HEK293 (cell line): ENCODE data around the gene PAQR6.

Experiments used
- BCL11A ChIP-seq: fragments of 450-650 bp; formaldehyde crosslinking; IDR thresholded peaks from 2 replicates; pipeline ENCODE4 v1.5.1; 2016; ENCODE audit warnings: low read depth, missing biosample characterization, missing genetic modification characterization
- CTCF ChIP-seq: fragments of 450-650 bp; formaldehyde crosslinking; IDR thresholded peaks from 2 replicates; pipeline ENCODE4 v1.5.1; 2016; ENCODE audit warnings: missing biosample characterization, missing genetic modification characterization
- PATZ1 ChIP-seq: fragments of 450-650 bp; formaldehyde crosslinking; IDR thresholded peaks from 2 replicates; pipeline ENCODE4 v1.5.1; 2016; ENCODE audit warnings: missing biosample characterization, missing genetic modification characterization
- ZNF146 ChIP-seq: fragments of 450-650 bp; formaldehyde crosslinking; IDR thresholded peaks from 2 replicates; pipeline ENCODE4 v1.5.1; 2016; ENCODE audit warnings: missing biosample characterization, missing genetic modification characterization
- ZNF202 ChIP-seq: fragments of 450-650 bp; formaldehyde crosslinking; IDR thresholded peaks from 2 replicates; pipeline ENCODE4 v1.5.1; 2016; ENCODE audit warnings: missing biosample characterization, missing genetic modification characterization, borderline replicate concordance
- ZNF221 ChIP-seq: fragments of 450-650 bp; formaldehyde crosslinking; IDR thresholded peaks from 2 replicates; pipeline ENCODE4 v1.5.1; 2017; ENCODE audit warnings: missing biosample characterization, missing genetic modification characterization, borderline replicate concordance
- ZNF37A ChIP-seq: fragments of 450-650 bp; IDR thresholded peaks from 2 replicates; pipeline ENCODE4 v1.5.1; 2018; ENCODE audit warnings: missing biosample characterization, missing genetic modification characterization
- ZNF560 ChIP-seq: fragments of 450-650 bp; formaldehyde crosslinking; IDR thresholded peaks from 2 replicates; pipeline ENCODE4 v1.5.1; 2017; ENCODE audit warnings: missing biosample characterization, missing genetic modification characterization, borderline replicate concordance
- ZNF707 ChIP-seq: fragments of 450-650 bp; formaldehyde crosslinking; IDR thresholded peaks from 2 replicates; pipeline ENCODE4 v1.5.1; 2016; ENCODE audit warnings: missing biosample characterization, missing genetic modification characterization
- TF ChIP-seq, protein P1 (sequence below): fragments of 450-650 bp; formaldehyde crosslinking; conservative IDR thresholded peaks from 2 replicates; pipeline ENCODE4 v1.5.1; 2016; ENCODE audit warnings: low read depth, missing biosample characterization, missing genetic modification characterization
- TF ChIP-seq, protein P2 (sequence below): fragments of 450-650 bp; formaldehyde crosslinking; IDR thresholded peaks from 2 replicates; pipeline ENCODE4 v1.5.1; 2016; ENCODE audit warnings: missing biosample characterization, missing genetic modification characterization
- TF ChIP-seq, protein P3 (sequence below): fragments of 450-650 bp; formaldehyde crosslinking; IDR thresholded peaks from 2 replicates; pipeline ENCODE4 v1.5.1; 2016; ENCODE audit warnings: missing biosample characterization, missing genetic modification characterization

DNA sequence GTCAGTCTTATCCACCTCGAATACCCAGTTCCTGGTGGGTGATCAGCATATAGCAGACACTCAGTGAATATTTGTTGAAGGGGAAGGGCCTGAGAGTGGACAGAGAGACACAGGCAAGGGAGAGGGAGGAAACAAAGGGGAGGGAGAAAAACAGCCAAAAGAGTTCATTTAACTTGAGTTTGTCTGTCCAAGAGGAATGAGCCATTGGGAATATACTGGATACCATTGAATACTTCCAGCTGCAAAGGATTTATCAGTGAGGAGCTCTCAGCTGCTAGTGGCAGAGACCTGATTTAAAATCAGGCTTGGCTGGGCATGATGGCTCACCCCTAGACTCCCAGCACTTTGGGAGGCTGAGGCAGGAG, 17.4 kb downstream of the PAQR6 start:
- TF ChIP-seq CTCF (no peak), ZNF707 (tag by site-specific recombination) (no peak), ZNF560 (no peak), ZNF37A (tag by site-specific recombination) (no peak), ZNF202 (tag by site-specific recombination) (no peak), BCL11A (tag by site-specific recombination) (no peak), PATZ1 (no peak), ZNF221 (tag by site-specific recombination) (no peak), ZNF146 (tag by site-specific recombination) (no peak)
- TF ChIP-seq, protein P1, sequence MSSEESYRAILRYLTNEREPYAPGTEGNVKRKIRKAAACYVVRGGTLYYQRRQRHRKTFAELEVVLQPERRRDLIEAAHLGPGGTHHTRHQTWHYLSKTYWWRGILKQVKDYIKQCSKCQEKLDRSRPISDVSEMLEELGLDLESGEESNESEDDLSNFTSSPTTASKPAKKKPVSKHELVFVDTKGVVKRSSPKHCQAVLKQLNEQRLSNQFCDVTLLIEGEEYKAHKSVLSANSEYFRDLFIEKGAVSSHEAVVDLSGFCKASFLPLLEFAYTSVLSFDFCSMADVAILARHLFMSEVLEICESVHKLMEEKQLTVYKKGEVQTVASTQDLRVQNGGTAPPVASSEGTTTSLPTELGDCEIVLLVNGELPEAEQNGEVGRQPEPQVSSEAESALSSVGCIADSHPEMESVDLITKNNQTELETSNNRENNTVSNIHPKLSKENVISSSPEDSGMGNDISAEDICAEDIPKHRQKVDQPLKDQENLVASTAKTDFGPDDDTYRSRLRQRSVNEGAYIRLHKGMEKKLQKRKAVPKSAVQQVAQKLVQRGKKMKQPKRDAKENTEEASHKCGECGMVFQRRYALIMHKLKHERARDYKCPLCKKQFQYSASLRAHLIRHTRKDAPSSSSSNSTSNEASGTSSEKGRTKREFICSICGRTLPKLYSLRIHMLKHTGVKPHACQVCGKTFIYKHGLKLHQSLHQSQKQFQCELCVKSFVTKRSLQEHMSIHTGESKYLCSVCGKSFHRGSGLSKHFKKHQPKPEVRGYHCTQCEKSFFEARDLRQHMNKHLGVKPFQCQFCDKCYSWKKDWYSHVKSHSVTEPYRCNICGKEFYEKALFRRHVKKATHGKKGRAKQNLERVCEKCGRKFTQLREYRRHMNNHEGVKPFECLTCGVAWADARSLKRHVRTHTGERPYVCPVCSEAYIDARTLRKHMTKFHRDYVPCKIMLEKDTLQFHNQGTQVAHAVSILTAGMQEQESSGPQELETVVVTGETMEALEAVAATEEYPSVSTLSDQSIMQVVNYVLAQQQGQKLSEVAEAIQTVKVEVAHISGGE (tag by site-specific recombination): no peak
- TF ChIP-seq, protein P2, sequence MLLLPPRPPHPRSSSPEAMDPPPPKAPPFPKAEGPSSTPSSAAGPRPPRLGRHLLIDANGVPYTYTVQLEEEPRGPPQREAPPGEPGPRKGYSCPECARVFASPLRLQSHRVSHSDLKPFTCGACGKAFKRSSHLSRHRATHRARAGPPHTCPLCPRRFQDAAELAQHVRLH (tag by site-specific recombination): no peak
- TF ChIP-seq, protein P3, sequence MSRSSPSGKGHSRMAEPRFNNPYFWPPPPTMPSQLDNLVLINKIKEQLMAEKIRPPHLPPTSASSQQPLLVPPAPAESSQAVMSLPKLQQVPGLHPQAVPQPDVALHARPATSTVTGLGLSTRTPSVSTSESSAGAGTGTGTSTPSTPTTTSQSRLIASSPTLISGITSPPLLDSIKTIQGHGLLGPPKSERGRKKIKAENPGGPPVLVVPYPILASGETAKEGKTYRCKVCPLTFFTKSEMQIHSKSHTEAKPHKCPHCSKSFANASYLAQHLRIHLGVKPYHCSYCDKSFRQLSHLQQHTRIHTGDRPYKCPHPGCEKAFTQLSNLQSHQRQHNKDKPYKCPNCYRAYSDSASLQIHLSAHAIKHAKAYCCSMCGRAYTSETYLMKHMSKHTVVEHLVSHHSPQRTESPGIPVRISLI (tag by site-specific recombination): no peak
